Activated CD4-positive, alpha-beta T cell treated with anti-CD3 and anti-CD28 coated beads, Interleukin-2, amount 50 U/mL, for 1 hour (primary cell): Measurements from ENCODE around the gene WDR49.

Experiments used
- DNase-seq: peaks from one replicate; pipeline ENCODE4 v3.0.0-alpha.2; 2020

Gene WDR49

GRCh38 chr3:167483708-167484475 lies 169.8 kb downstream of the WDR49 start:
- no peak for DNase-seq

- no peak for DNase-seq
These were observed 172.6 kb downstream of the WDR49 start for GRCh38 chr3:167481164-167481563.

GRCh38 chr3:167480748-167481147 lies 173.0 kb downstream of the WDR49 start:
- DNase-seq, result no peak

GRCh38 chr3:167473863-167474262 lies 179.9 kb downstream of the WDR49 start, which contains the start of gene SERPINI2:
Gene SERPINI2 (minus strand): TSS chr3:167474042. CDS start chr3:167471834, 2,208 bp downstream.
- no peak for DNase-seq

- DNase-seq, result no peak
These were observed 184.4 kb downstream of the WDR49 start for GRCh38 chr3:167469381-167469780.

- no peak for DNase-seq
These were observed 185.7 kb downstream of the WDR49 start for GRCh38 chr3:167467848-167468611.

- no peak for DNase-seq
These were observed 186.8 kb downstream of the WDR49 start for GRCh38 chr3:167466966-167467365.

GRCh38 chr3:167456157-167456799 lies 197.5 kb downstream of the WDR49 start:
- DNase-seq, result no peak

GRCh38 chr3:167453815-167454214 lies 199.9 kb downstream of the WDR49 start:
- no peak for DNase-seq

GRCh38 chr3:167451282-167451681 lies 202.5 kb downstream of the WDR49 start:
- no peak for DNase-seq

- DNase-seq, result no peak
These were observed 203.1 kb downstream of the WDR49 start for GRCh38 chr3:167450675-167451074.

GRCh38 chr3:167450195-167450594 lies 203.5 kb downstream of the WDR49 start:
- no peak for DNase-seq

GRCh38 chr3:167445491-167445890 lies 208.3 kb downstream of the WDR49 start:
- no peak for DNase-seq

- no peak for DNase-seq
These were observed 212.5 kb downstream of the WDR49 start for GRCh38 chr3:167441256-167441655.

GRCh38 chr3:167437428-167438139 lies 216.2 kb downstream of the WDR49 start:
- no peak for DNase-seq
